Stimulated activated naive B cell treated with anti-CD40 and anti-IgM and Interleukin-4, amounts not matched to agents 10 μg/mL and 1 μg/mL and 100 μg/mL, for 72 hours (primary cell): Measurements from ENCODE around the gene VAC14.

Source experiments
- ATAC-seq, 2 donors: fragments of 150-1000 bp; cut with Tn5 transposase; replicated peaks; 2 replicates each; pipeline ENCODE4 v1.10.0; 2021; ENCODE audit warnings: moderate library complexity in 1 of 2
- DNase-seq: peaks from one replicate; pipeline ENCODE4 v3.0.0; 2021
- H3K27ac Mint-ChIP-seq: one replicate; pipeline ENCODE4 v1.8.0; 2022; ENCODE audit warnings: mild to moderate bottlenecking, mixed read lengths
- H3K27me3 Mint-ChIP-seq, 2 donors: one replicate each; pipeline ENCODE4 v1.8.0; 2022; ENCODE audit warnings: mixed read lengths in 2 of 2
- H3K36me3 Mint-ChIP-seq, 2 donors: one replicate each; pipeline ENCODE4 v1.8.0; 2022; ENCODE audit warnings: mixed read lengths in 2 of 2, mild to moderate bottlenecking in 1 of 2
- H3K4me1 Mint-ChIP-seq, 2 donors: one replicate each; pipeline ENCODE4 v1.8.0; 2022; ENCODE audit warnings: mixed read lengths in 2 of 2, mild to moderate bottlenecking in 1 of 2
- H3K4me3 Mint-ChIP-seq, 2 donors: one replicate each; pipeline ENCODE4 v1.8.0; 2022; ENCODE audit warnings: mild to moderate bottlenecking in 2 of 2, mixed read lengths in 2 of 2, moderate library complexity in 1 of 2
- H3K9me3 Mint-ChIP-seq, 2 donors: one replicate each; pipeline ENCODE4 v1.8.0; 2022; ENCODE audit warnings: mixed read lengths in 2 of 2, mild to moderate bottlenecking in 1 of 2

Gene VAC14

GRCh38 chr16:70712359-70712758, 88.6 kb downstream of the VAC14 start:
- Mint-ChIP-seq H3K36me3 (peaks cover 32 to 35% of the 10 kb centered on the region in 2 donors), H3K27me3 (no peaks in the 10 kb centered on the region), H3K27ac (no peak overlapping the region)

DNA sequence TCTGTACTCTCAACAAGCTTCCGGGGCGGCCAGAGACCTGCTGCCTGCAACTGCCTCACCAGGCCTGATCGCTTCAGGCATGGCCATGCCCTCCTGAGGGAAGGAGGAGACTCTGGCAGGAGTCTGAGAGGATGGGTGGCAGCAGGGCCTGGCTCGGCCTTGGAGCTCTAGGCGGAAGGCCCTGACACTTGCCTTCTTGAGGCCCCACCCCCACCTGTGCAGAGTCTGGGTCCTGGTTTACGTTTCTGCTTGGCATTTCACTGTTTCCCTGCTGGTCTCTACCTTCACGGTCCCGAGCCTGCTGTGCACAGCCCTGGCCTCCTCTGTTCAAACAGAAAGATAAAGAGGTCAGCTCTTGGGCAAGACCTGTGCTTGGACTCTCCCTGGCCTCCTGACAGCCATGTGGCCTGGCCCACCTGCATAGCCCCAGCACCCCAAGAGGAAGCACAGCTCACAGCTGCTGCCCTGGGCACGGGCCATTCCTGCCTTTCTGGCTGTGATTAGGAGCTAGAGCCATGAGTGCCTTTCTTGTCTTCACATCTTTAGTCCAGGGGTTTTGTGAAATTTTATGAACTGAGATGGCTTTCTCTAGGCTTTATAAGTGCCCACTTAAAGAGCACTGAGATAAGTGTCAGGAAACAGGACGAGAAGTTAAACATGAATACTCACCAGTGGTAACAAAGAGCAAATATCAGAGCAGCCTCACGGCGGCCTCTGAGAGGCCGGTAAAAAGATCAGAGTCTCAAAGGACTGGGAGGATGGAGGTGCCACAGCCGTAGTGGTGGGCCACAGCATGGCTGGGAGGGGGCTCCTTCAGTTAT, 89.5 kb downstream of the VAC14 start:
- H3K36me3 Mint-ChIP-seq, result peaks cover 26 to 40% of the 10 kb centered on the region in 2 donors
- H3K27me3 Mint-ChIP-seq, result no peaks in the 10 kb centered on the region
- H3K4me1 Mint-ChIP-seq, result no peaks in the 10 kb centered on the region
- no peak overlapping the region for H3K27ac Mint-ChIP-seq
- no peak overlapping the region for H3K4me3 Mint-ChIP-seq
- DNase-seq, result no peak
- no peaks in the 10 kb centered on the region for H3K9me3 Mint-ChIP-seq
- ATAC-seq, result no peak

More at GRCh38 chr16:70712359-70712758, 88.6 kb downstream of the VAC14 start:
- ATAC-seq (no peak), DNase-seq (no peak)
- no peaks in the 10 kb centered on the region for H3K4me1 Mint-ChIP-seq
- H3K4me3 Mint-ChIP-seq, result no peak overlapping the region
- H3K9me3 Mint-ChIP-seq, result no peaks in the 10 kb centered on the region

GRCh38 chr16:70710422-70711210, 90.3 kb downstream of the VAC14 start:
- Mint-ChIP-seq H3K9me3 (no peaks in the 10 kb centered on the region), H3K4me1 (no peaks in the 10 kb centered on the region), H3K27ac (no peak overlapping the region), H3K27me3 (no peaks in the 10 kb centered on the region), H3K36me3 (peaks cover 28 to 40% of the 10 kb centered on the region in 2 donors), H3K4me3 (no peak overlapping the region)
- DNase-seq, result no peak
- no peak for ATAC-seq

GRCh38 chr16:70709942-70710341, 91.0 kb downstream of the VAC14 start:
- Mint-ChIP-seq H3K27me3 (no peaks in the 10 kb centered on the region), H3K4me3 (no peak overlapping the region), H3K9me3 (no peaks in the 10 kb centered on the region), H3K27ac (no peak overlapping the region), H3K36me3 (peaks cover 27 to 34% of the 10 kb centered on the region in 2 donors), H3K4me1 (no peaks in the 10 kb centered on the region)
- no peak for ATAC-seq
- no peak for DNase-seq

DNA sequence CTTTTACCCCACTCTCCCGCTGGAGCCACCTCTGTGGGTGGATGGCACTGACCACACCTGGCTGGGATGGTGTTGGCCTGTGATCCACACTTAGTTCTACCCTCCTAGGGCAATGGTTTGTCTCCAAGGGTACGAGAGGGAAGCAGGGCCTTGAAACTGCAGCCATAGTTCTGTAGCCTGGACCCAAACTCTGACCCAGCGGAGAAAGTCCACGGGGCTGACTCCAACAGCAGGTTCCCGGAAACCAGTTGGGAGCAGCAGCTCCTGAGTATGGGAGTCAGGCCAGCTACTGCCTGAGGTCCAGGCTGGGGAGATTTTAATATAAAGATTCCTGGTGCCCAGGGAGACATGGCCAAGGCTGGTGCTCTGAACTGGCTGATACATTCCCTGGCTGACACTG, 91.5 kb downstream of the VAC14 start:
- Mint-ChIP-seq H3K27me3 (no peaks in the 10 kb centered on the region), H3K4me3 (no peak overlapping the region), H3K9me3 (no peaks in the 10 kb centered on the region), H3K27ac (no peak overlapping the region), H3K4me1 (no peaks in the 10 kb centered on the region), H3K36me3 (peaks cover 29 to 34% of the 10 kb centered on the region in 2 donors)
- no peak for DNase-seq
- ATAC-seq, result no peak

GRCh38 chr16:70708366-70709246, 92.4 kb downstream of the VAC14 start:
- H3K27ac Mint-ChIP-seq, result peak overlapping the region; percentile 37
- H3K36me3 Mint-ChIP-seq, result peaks cover 25 to 30% of the 10 kb centered on the region in 2 donors
- no peaks in the 10 kb centered on the region for H3K27me3 Mint-ChIP-seq
- ATAC-seq (no peak), DNase-seq (no peak)
- H3K9me3 Mint-ChIP-seq, result no peaks in the 10 kb centered on the region
- H3K4me3 Mint-ChIP-seq, result no peak overlapping the region
- no peaks in the 10 kb centered on the region for H3K4me1 Mint-ChIP-seq

GRCh38 chr16:70706948-70707465, 94.0 kb downstream of the VAC14 start:
- no peak for ATAC-seq
- Mint-ChIP-seq H3K27ac (no peak overlapping the region), H3K36me3 (peaks cover 25 to 32% of the 10 kb centered on the region in 2 donors), H3K4me3 (no peak overlapping the region), H3K9me3 (no peaks in the 10 kb centered on the region), H3K27me3 (no peaks in the 10 kb centered on the region), H3K4me1 (no peaks in the 10 kb centered on the region)
- DNase-seq, result no peak

DNA sequence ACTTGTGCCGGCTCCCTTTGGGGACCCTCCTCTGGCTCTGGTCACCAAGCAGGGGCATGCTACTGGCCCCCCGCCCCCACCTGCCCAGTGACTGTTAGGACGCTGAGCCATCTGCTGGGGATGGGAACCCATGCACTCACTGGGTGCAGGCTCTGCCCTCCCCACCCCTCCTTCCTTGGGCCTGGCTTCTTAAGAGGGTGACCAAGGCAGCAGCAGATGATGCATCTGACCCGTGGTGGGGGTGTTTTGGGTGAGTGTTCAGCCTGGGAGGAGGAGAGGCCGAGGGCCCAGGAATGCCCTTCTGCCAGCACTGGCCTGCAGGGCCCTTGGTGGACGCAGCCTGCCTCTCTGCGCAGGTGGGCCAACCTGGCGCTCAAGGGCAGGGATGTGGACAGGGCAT, 95.9 kb downstream of the VAC14 start:
- H3K9me3 Mint-ChIP-seq, result no peaks in the 10 kb centered on the region
- peaks cover 18 to 32% of the 10 kb centered on the region in 2 donors for H3K36me3 Mint-ChIP-seq
- no peaks in the 10 kb centered on the region for H3K4me1 Mint-ChIP-seq
- H3K4me3 Mint-ChIP-seq, result no peak overlapping the region
- H3K27me3 Mint-ChIP-seq, result no peaks in the 10 kb centered on the region
- no peak overlapping the region for H3K27ac Mint-ChIP-seq
- DNase-seq (no peak), ATAC-seq (no peak)

DNA sequence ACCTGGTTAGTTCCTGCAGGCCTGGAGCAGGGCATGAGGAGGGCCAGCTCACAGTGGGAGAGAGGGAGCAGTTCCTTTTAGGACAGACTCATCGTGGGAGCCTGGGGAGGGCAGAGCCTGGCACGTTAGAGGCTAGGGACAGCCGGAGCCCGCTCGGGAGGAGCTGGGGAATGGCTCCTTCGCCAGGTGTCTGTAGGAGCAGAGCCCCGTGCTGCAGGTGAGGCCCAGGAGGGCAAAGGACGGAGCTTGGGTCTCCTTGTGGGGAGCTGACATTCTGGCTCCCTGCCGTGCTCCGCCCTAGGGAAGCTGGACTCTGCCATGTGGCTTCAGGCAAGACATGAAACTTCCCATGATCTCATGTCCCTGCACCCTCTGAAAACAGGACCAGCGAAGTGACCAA, 96.4 kb downstream of the VAC14 start:
- ATAC-seq, result no peak
- Mint-ChIP-seq H3K4me3 (no peak overlapping the region), H3K9me3 (no peaks in the 10 kb centered on the region), H3K36me3 (peaks cover 21 to 35% of the 10 kb centered on the region in 2 donors), H3K4me1 (no peaks in the 10 kb centered on the region), H3K27me3 (no peaks in the 10 kb centered on the region), H3K27ac (peak overlapping the region; percentile 11)
- no peak for DNase-seq

- H3K4me3 Mint-ChIP-seq, result no peak overlapping the region
- H3K36me3 Mint-ChIP-seq, result peaks cover 24 to 41% of the 10 kb centered on the region in 2 donors
- peaks cover 0 to 4% of the 10 kb centered on the region in 2 donors for H3K4me1 Mint-ChIP-seq
- no peak overlapping the region for H3K27ac Mint-ChIP-seq
- DNase-seq (no peak), ATAC-seq (no peak)
- H3K27me3 Mint-ChIP-seq, result no peaks in the 10 kb centered on the region
- no peaks in the 10 kb centered on the region for H3K9me3 Mint-ChIP-seq
Measured at GRCh38 chr16:70703835-70704381, 97.0 kb downstream of the VAC14 start.

GRCh38 chr16:70703041-70703834, 97.7 kb downstream of the VAC14 start:
- H3K36me3 Mint-ChIP-seq, result peaks cover 26 to 41% of the 10 kb centered on the region in 2 donors
- ATAC-seq (no peak), DNase-seq (no peak)
- no peaks in the 10 kb centered on the region for H3K9me3 Mint-ChIP-seq
- H3K4me1 Mint-ChIP-seq, result peaks cover 3 to 4% of the 10 kb centered on the region in 2 donors
- no peak overlapping the region for H3K4me3 Mint-ChIP-seq
- H3K27me3 Mint-ChIP-seq, result no peaks in the 10 kb centered on the region
- H3K27ac Mint-ChIP-seq, result peak overlapping the region; percentile 47

DNA sequence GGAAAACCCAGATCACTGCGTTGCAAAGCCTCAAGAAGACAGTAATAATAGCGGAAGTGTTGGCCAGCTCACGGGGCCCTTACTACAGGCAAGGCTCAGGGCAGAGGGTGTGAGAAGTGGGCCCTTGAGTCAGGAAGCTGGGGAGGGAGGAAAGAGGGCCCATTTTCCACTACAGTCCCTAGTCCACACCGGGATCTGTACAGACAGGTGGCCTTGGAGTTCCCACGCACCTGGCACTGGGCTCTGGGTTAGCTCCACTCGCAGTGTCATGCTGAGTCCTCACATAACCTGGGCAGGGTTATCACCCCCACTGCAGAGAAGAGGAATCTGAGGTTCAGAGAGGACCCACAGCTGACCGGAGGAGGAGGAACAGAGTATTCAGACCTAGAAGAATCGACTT, 98.3 kb downstream of the VAC14 start:
- Mint-ChIP-seq H3K27ac (no peak overlapping the region), H3K9me3 (no peaks in the 10 kb centered on the region), H3K27me3 (no peaks in the 10 kb centered on the region), H3K36me3 (peaks cover 27 to 42% of the 10 kb centered on the region in 2 donors), H3K4me3 (no peak overlapping the region), H3K4me1 (peaks cover 7 to 9% of the 10 kb centered on the region in 2 donors)
- DNase-seq (no peak), ATAC-seq (no peak)

DNA sequence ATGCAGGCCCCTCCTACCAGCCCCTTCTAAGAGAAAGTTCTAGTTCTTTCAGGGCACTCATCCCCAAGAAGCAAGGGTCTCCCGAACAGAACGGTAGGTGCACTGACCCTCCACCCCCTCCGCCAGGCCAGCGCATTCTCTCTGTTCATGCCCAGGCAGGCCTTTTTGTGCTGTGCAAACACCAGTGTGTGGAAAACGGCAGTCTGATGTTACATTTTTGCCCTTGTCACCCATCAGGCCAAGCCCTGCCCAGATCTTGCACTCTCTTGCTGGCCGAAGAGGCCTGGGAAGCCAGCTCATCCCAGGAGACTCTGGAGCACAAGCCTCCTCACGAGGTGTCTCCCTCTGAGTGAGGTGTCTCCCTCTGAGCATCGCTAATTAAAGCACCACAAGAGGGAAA, 99.0 kb downstream of the VAC14 start:
- Mint-ChIP-seq H3K4me3 (no peak overlapping the region), H3K9me3 (no peaks in the 10 kb centered on the region), H3K27ac (no peak overlapping the region), H3K4me1 (peaks cover 8 to 10% of the 10 kb centered on the region in 2 donors), H3K36me3 (peaks cover 27 to 38% of the 10 kb centered on the region in 2 donors), H3K27me3 (no peaks in the 10 kb centered on the region)
- DNase-seq (no peak), ATAC-seq (no peak)
